Measurements from ENCODE around the gene USP30.

USP30 gene

GRCh38 chr12:109131154-109132050, 79.0 kb downstream of the USP30 start:
- H3K4me3 ChIP-seq (ENCODE audit: low read depth in 1 of 2, low read length in 2 of 2), result peak overlapping the region; percentile 5 to 35
- no peaks in the 10 kb centered on the region for H3K36me3 ChIP-seq (ENCODE audit: control insufficient read depth in 1 of 2, insufficient read depth in 2 of 2, low read length in 2 of 2)
- H3K27me3 ChIP-seq (ENCODE audit: low read depth, low read length), result no peaks in the 10 kb centered on the region
- H3K4me1 ChIP-seq (ENCODE audit: control insufficient read depth in 1 of 2, insufficient read depth in 2 of 2, low read length in 2 of 2), result peaks cover 0 to 14% of the 10 kb centered on the region in 2 donors
- H3K9me3 ChIP-seq (ENCODE audit: control insufficient read depth in 1 of 2, low read length in 2 of 2), result no peaks in the 10 kb centered on the region
- H3K27ac ChIP-seq (ENCODE audit: low read length), result peak overlapping the region; percentile 3

DNA sequence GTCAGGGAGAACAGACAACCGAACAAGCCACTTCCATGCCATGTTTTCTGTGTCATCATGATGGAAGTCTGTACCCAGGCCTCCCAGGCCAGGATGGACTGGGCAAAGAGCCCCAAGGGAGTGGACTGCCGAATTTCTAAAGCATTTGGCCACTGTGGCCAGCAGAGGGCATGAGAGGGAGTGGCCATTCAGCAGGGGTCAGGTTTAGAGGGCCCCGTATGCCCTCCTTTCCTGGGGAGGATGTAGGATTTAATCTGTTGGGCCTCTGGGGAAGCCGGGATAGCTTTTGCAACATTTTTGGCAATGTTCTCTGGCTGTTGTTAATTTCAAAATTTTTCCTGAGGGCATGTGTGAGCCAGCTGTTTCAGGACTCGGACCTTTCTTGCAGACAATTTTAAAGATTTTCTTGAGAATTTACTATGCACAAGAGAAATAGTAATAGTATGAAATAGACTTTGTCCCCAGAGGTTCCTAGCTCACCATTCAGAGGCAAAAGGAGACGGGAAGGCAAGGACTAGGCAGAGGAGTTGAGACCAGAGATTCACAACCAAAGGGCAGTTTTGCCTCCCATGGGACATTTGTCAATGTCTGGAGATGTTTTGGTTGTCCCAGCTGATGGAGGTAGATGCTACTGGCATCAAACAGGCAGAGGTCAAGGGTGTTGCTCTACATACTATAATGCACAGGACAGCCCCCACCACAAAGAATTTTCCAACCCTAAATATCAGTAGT, 82.0 kb downstream of the USP30 start:
- no peaks in the 10 kb centered on the region for H3K36me3 ChIP-seq (ENCODE audit: control insufficient read depth in 1 of 2, insufficient read depth in 2 of 2, low read length in 2 of 2)
- peaks cover 0 to 14% of the 10 kb centered on the region in 2 donors for H3K4me1 ChIP-seq (ENCODE audit: control insufficient read depth in 1 of 2, insufficient read depth in 2 of 2, low read length in 2 of 2)
- no peaks in the 10 kb centered on the region for H3K9me3 ChIP-seq (ENCODE audit: control insufficient read depth in 1 of 2, low read length in 2 of 2)
- H3K27ac ChIP-seq (ENCODE audit: low read length), result no peak overlapping the region
- no peak overlapping the region for H3K4me3 ChIP-seq (ENCODE audit: low read depth in 1 of 2, low read length in 2 of 2)
- H3K27me3 ChIP-seq (ENCODE audit: low read depth, low read length), result no peaks in the 10 kb centered on the region

DNA sequence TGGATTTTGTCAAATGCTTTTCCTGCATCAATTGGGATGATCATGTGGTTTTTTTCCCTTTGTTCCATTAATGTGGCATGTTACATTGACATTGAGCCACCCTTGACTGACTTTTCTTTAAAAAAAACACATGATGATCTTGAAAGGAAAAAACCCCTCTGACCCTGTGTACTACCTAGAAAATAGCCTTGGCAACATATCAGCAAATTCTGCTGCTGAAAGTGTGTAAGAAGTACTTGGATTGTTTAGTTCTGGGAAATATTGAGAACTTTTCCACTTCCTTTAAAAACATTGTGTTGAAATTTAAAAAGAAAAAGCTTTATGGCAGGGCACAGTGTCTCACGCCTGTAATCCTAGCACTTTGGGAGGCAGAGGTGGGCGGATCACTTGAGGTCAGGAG, 84.7 kb downstream of the USP30 start:
- Histone ChIP-seq H3K9me3 (ENCODE audit: control insufficient read depth in 1 of 2, low read length in 2 of 2) (no peaks in the 10 kb centered on the region), H3K36me3 (ENCODE audit: control insufficient read depth in 1 of 2, insufficient read depth in 2 of 2, low read length in 2 of 2) (peaks cover 0 to 6% of the 10 kb centered on the region in 2 donors), H3K4me1 (ENCODE audit: control insufficient read depth in 1 of 2, insufficient read depth in 2 of 2, low read length in 2 of 2) (peaks cover 0 to 14% of the 10 kb centered on the region in 2 donors), H3K4me3 (ENCODE audit: low read depth in 1 of 2, low read length in 2 of 2) (no peak overlapping the region), H3K27ac (ENCODE audit: low read length) (no peak overlapping the region), H3K27me3 (ENCODE audit: low read depth, low read length) (no peaks in the 10 kb centered on the region)

Measured in muscle layer of duodenum (tissue), 2 donors.